Measurements from ENCODE around the gene NOS2. TPM values are rescaled to one million over a fixed set of nuclear protein-coding genes. Genes with fewer than 3 reads are reported as not detected.
"Not testable (repeated sequence)": the region's sequence is repeated elsewhere in the genome, so short reads cannot be mapped to it uniquely, and the experiment has no call there.

The NOS2 gene
- total RNA-seq, 1 donor from 2014 or later = not detected

DNA sequence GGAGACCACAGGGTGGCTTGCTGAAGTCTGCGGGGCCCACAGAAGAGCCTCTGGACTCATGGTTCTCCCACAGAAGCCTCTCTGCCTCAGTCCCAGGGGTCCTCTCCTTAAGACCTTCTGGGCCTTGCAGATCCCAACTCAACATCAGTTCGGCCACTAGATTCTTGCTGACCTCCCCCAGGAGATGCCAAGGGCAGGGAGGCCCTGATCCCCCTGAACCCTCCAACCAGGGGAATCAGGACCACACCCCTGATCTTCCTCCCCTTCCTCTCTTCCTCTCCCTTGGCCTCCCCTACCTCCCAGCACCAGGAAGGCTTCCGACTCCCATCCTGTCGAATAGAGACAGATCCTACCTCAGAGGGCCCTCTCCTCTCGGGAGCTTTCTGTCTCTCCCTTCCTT is 53.4 kb downstream of the NOS2 start:
- Mint-ChIP-seq H3K27ac (no peak overlapping the region), H3K4me3 (no peak overlapping the region), H3K4me1 (peaks cover 5% of the 10 kb centered on the region), H3K9me3 (no peaks in the 10 kb centered on the region), H3K36me3 (ENCODE audit: low read depth) (no peaks in the 10 kb centered on the region), H3K27me3 (no peaks in the 10 kb centered on the region)
- no peak for ATAC-seq (ENCODE audit: low read depth)
- ChIA-PET POLR2A (no interaction called here), CTCF (no interaction called here)
- TF ChIP-seq, protein P1, sequence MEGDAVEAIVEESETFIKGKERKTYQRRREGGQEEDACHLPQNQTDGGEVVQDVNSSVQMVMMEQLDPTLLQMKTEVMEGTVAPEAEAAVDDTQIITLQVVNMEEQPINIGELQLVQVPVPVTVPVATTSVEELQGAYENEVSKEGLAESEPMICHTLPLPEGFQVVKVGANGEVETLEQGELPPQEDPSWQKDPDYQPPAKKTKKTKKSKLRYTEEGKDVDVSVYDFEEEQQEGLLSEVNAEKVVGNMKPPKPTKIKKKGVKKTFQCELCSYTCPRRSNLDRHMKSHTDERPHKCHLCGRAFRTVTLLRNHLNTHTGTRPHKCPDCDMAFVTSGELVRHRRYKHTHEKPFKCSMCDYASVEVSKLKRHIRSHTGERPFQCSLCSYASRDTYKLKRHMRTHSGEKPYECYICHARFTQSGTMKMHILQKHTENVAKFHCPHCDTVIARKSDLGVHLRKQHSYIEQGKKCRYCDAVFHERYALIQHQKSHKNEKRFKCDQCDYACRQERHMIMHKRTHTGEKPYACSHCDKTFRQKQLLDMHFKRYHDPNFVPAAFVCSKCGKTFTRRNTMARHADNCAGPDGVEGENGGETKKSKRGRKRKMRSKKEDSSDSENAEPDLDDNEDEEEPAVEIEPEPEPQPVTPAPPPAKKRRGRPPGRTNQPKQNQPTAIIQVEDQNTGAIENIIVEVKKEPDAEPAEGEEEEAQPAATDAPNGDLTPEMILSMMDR (IDR thresholded peaks at IDR 0.05) = no peak
- intact Hi-C loops (cut with micrococcal nuclease) = no loop called here
- DNase-seq = no peak

DNA sequence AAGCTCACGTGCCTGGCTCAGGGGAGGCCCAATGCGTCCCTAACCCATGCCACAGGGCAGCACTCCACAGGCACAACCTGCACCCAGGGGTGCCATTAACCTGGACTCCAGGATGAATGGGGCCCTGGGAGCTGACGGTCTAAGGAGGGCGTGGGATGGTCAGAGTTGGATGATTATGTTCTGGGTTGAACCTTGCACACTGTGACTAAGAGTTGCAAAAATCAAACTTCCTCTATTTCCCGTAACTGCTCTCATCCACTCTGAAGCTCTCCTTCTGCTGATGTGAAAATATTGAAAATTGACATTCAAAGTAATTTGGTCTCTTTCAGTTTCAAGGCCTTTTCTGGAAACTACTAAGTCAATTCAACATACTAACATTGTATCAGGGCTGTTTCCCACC is 54.0 kb downstream of the NOS2 start:
- H3K4me1 Mint-ChIP-seq; H3K9me3 Mint-ChIP-seq; H3K27me3 Mint-ChIP-seq; H3K4me3 Mint-ChIP-seq; intact Hi-C loops (cut with micrococcal nuclease); POLR2A ChIA-PET; ATAC-seq (ENCODE audit: low read depth); H3K27ac Mint-ChIP-seq; H3K36me3 Mint-ChIP-seq (ENCODE audit: low read depth); CTCF ChIA-PET; DNase-seq: not testable (repeated sequence)

GRCh38 chr17:27745207-27745830 is 55.0 kb downstream of the NOS2 start:
- H3K4me3 Mint-ChIP-seq; intact Hi-C loops (cut with micrococcal nuclease); CTCF ChIA-PET: not testable (repeated sequence)

DNA sequence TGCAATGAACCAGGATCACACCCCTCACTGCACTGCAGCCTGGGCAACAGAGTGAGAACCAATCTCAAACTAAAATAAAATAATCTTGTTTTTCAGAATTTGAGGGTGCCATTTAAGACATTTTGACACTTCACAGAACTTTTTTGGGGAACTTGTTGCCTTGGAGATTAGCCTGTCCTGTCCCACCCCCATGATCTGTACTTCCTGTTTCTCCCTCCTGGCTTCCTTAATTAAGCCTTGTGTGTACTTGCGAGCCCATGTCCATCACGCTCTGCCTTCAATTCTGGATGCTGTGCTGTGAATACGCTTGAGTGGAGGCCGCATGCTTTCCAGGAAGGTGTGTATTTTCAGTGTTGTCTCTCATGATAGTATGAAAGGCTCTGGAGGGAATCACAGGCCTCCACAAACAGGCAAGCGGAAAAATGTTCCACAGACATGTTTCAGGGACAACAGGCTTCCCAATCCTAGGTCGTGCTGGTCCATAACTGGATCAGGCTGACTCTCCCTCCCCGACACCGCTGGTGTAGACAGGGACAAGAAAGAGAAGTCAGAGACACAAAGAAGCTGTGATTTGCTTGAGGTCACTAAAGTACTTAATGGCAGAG is 56.9 kb downstream of the NOS2 start:
- POLR2A ChIA-PET = no interaction called here
- CTCF ChIA-PET = no interaction called here
- Mint-ChIP-seq H3K4me1 (peaks cover 5% of the 10 kb centered on the region), H3K36me3 (ENCODE audit: low read depth) (no peaks in the 10 kb centered on the region), H3K27ac (no peak overlapping the region), H3K9me3 (no peaks in the 10 kb centered on the region), H3K4me3 (no peak overlapping the region), H3K27me3 (no peaks in the 10 kb centered on the region)
- TF ChIP-seq, protein P1 (IDR thresholded peaks at IDR 0.05) = no peak
- no peak for DNase-seq
- intact Hi-C loops (cut with micrococcal nuclease) = no loop called here
- no peak for ATAC-seq (ENCODE audit: low read depth)

More at GRCh38 chr17:27745207-27745830, 55.0 kb downstream of the NOS2 start:
- POLR2A ChIA-PET; H3K36me3 Mint-ChIP-seq (ENCODE audit: low read depth); DNase-seq; H3K27ac Mint-ChIP-seq; ATAC-seq (ENCODE audit: low read depth); H3K27me3 Mint-ChIP-seq; H3K9me3 Mint-ChIP-seq; H3K4me1 Mint-ChIP-seq: not testable (repeated sequence)

GRCh38 chr17:27741971-27742575 is 58.3 kb downstream of the NOS2 start:
- DNase-seq (no peak), ATAC-seq (ENCODE audit: low read depth) (no peak)
- ChIA-PET POLR2A (no interaction called here), CTCF (no interaction called here)
- Mint-ChIP-seq H3K4me3 (no peak overlapping the region), H3K4me1 (peaks cover 5% of the 10 kb centered on the region), H3K9me3 (no peaks in the 10 kb centered on the region), H3K27ac (no peak overlapping the region), H3K27me3 (no peaks in the 10 kb centered on the region), H3K36me3 (ENCODE audit: low read depth) (no peaks in the 10 kb centered on the region)
- intact Hi-C loops (cut with micrococcal nuclease) = no loop called here
- TF ChIP-seq, protein P1 (IDR thresholded peaks at IDR 0.05) = no peak

DNA sequence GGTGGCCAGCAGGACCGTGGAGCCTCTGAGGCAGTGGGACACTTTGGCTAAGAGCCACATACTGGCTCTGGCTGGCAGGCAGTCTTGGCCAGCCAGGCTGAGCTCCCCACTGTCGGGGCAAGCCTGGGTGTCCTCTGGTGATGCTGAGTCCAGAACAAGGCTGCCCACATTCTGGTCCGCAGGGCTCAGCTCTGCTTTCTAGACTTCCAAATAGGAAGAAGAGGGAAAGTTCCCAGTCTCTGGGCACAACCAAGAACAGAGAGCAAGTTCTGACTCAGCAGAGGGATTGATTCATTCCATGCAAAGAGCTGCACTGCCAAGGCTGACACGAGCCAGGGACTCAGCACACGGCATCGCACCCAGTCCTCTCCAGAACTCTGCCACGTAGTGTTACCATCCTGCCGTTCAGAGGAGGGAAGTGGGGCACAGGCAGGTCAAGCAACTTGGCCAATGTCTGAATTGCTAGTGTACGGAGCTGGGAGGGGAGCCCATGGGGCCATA is 58.9 kb downstream of the NOS2 start:
- Mint-ChIP-seq H3K27ac (no peak overlapping the region), H3K9me3 (no peaks in the 10 kb centered on the region), H3K4me1 (peaks cover 5% of the 10 kb centered on the region), H3K4me3 (no peak overlapping the region), H3K36me3 (ENCODE audit: low read depth) (no peaks in the 10 kb centered on the region), H3K27me3 (no peaks in the 10 kb centered on the region)
- TF ChIP-seq, protein P1 (IDR thresholded peaks at IDR 0.05) = no peak
- POLR2A ChIA-PET = no interaction called here
- no peak for ATAC-seq (ENCODE audit: low read depth)
- DNase-seq = no peak
- intact Hi-C loops (cut with micrococcal nuclease) = no loop called here
- CTCF ChIA-PET = no interaction called here

GRCh38 chr17:27740541-27740940 is 59.8 kb downstream of the NOS2 start:
- ATAC-seq (ENCODE audit: low read depth); H3K4me3 Mint-ChIP-seq; CTCF ChIA-PET; H3K36me3 Mint-ChIP-seq (ENCODE audit: low read depth); H3K9me3 Mint-ChIP-seq; POLR2A ChIA-PET; H3K27me3 Mint-ChIP-seq; intact Hi-C loops (cut with micrococcal nuclease); H3K4me1 Mint-ChIP-seq; DNase-seq; H3K27ac Mint-ChIP-seq: not testable (repeated sequence)

Measured in activated B cell treated with CpG ODN at 0.5 μM for 24 hours (primary cell).